Type B pancreatic cell (in vitro differentiated cells): ENCODE results near the gene CNTNAP2. TPM values are rescaled to one million over a fixed set of nuclear protein-coding genes. Genes with fewer than 3 reads are reported as not detected.
A peak's percentile ranks its signal among the peaks of the same experiment; 100 is the strongest.

Experiments
- DNase-seq: peaks from one replicate; pipeline ENCODE4 v3.0.0; 2021; ENCODE audit warnings: mixed read lengths; ENCODE audit not compliant: unreplicated experiment; ENCODE audit errors: extremely low spot score
- H3K27ac Mint-ChIP-seq: 2 replicates; pipeline ENCODE4 v1.8.0; 2021; ENCODE audit warnings: mild to moderate bottlenecking, mixed read lengths
- H3K27me3 Mint-ChIP-seq: 2 replicates; pipeline ENCODE4 v1.8.0; 2021; ENCODE audit warnings: mixed read lengths
- H3K36me3 Mint-ChIP-seq: 2 replicates; pipeline ENCODE4 v1.8.0; 2021; ENCODE audit warnings: mixed read lengths
- H3K4me1 Mint-ChIP-seq: one replicate; pipeline ENCODE4 v1.8.0; 2021; ENCODE audit warnings: mixed read lengths; ENCODE audit not compliant: unreplicated experiment
- H3K4me3 Mint-ChIP-seq: 2 replicates; pipeline ENCODE4 v1.8.0; 2021; ENCODE audit warnings: mild to moderate bottlenecking, mixed read lengths
- H3K9me3 Mint-ChIP-seq: 2 replicates; pipeline ENCODE4 v1.8.0; 2021; ENCODE audit warnings: mixed read lengths
- total RNA-seq: library from RNA; stranded (reverse); gene quantifications from 2 replicates; pipeline ENCODE4 v1.2.1, GENCODE V29; 2021; ENCODE audit warnings: low replicate concordance
- TF ChIP-seq, protein P1 (sequence below): fragments of 200-600 bp; sonication (generic); conservative IDR thresholded peaks from 2 replicates; pipeline ENCODE4 v1.5.0; 2021; ENCODE audit warnings: antibody characterized with exemption, mild to moderate bottlenecking

Gene CNTNAP2
- total RNA-seq, 1 donor from 2014 or later = 26.8 TPM

DNA sequence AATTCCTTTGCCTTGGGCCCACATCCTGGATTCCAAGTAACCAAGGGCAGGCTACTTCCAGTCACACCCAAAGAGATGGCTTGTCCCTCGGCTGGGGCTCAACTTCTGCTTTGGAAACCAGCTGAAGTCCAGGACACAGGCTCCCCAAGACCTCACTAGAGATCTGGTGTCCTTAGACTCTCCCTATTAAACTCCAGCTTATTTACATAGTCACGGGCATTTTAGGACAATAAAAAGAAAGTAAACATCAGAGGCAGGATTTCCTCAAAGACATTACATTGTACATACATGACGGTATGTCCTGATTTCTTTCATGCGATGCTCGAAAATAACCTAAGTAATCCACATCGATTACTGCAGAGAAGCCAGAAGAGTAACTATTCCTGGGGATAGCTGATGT is 2012.4 kb downstream of the CNTNAP2 start:
- Mint-ChIP-seq H3K36me3 (no peaks in the 10 kb centered on the region), H3K27ac (no peak overlapping the region), H3K9me3 (no peaks in the 10 kb centered on the region), H3K4me1 (peaks cover 5% of the 10 kb centered on the region), H3K4me3 (no peak overlapping the region), H3K27me3 (no peaks in the 10 kb centered on the region)
- DNase-seq = no peak
- TF ChIP-seq, protein P1, sequence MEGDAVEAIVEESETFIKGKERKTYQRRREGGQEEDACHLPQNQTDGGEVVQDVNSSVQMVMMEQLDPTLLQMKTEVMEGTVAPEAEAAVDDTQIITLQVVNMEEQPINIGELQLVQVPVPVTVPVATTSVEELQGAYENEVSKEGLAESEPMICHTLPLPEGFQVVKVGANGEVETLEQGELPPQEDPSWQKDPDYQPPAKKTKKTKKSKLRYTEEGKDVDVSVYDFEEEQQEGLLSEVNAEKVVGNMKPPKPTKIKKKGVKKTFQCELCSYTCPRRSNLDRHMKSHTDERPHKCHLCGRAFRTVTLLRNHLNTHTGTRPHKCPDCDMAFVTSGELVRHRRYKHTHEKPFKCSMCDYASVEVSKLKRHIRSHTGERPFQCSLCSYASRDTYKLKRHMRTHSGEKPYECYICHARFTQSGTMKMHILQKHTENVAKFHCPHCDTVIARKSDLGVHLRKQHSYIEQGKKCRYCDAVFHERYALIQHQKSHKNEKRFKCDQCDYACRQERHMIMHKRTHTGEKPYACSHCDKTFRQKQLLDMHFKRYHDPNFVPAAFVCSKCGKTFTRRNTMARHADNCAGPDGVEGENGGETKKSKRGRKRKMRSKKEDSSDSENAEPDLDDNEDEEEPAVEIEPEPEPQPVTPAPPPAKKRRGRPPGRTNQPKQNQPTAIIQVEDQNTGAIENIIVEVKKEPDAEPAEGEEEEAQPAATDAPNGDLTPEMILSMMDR = no peak

DNA sequence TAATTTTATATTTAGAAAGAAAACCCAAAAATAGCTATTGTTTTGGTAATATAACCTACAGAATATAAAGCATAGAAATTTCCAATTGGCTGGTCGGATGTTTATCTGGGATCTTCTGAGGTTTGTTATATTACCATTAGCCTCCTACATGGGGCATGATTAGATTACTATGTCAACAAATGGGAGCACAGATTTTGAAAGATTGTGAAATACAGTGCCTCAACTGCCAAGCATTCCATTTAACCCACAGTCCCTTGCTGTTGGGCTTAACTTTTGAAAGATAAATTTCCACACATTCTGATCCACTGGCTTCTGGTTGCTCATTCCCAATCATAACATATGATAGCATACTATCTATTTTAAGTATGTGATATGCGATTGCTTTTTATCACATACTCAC is 2018.5 kb downstream of the CNTNAP2 start:
- Mint-ChIP-seq H3K4me3 (no peak overlapping the region), H3K36me3 (no peaks in the 10 kb centered on the region), H3K9me3 (no peaks in the 10 kb centered on the region), H3K27ac (no peak overlapping the region), H3K27me3 (peaks cover 6% of the 10 kb centered on the region), H3K4me1 (peaks cover 8% of the 10 kb centered on the region)
- TF ChIP-seq, protein P1 = no peak
- DNase-seq = no peak

DNA sequence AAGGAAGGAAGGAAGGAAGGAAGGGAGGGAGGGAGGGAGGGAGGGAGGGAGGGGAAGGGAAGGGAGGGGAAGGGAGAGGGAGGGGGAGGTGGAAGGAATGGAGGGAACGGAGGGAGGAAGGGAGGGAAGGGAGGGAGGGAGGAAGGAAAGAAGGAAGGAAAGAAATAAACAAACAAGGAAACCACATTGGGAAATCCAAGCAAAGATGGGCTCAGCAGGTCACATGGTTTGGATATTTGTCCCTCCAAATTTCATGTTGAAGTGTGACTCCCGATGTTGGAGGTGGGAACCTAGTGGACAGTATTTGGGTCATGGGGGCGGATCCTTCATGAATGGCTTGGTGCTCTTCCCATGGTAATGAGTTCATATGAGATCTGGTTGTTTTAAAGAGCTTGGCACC is 2019.4 kb downstream of the CNTNAP2 start:
- Mint-ChIP-seq H3K9me3 (no peaks in the 10 kb centered on the region), H3K27ac (no peak overlapping the region), H3K36me3 (no peaks in the 10 kb centered on the region), H3K27me3 (peaks cover 6% of the 10 kb centered on the region), H3K4me1 (peaks cover 8% of the 10 kb centered on the region), H3K4me3 (no peak overlapping the region)
- no peak for DNase-seq
- TF ChIP-seq, protein P1 = no peak

DNA sequence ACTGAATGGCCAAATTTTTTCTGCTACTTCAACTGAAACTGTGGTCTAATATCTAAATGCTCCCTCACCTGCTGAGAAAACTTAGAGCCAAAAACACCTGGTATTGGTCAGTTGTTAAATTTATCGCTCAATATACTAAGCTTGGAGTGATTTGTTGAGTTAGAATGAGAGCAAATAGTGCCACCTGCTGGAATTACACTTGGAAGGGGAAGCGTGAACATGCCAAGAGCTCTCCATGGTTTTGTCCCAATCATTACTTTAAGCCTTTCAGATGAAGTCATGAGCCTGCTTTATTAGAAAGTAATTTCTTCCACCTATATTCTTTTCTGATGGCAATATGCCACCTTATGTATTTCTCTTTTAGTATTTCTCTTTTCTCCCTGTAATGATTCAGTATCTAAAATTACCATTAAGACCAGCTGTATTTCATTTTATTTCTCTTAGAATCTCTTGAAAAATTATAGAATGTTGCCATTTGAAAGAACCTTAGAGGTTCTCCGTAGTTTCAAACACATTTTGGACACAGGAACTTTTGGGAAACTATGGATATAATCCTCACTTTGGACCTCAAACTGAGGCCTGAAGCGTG is 2026.2 kb downstream of the CNTNAP2 start:
- Mint-ChIP-seq H3K4me3 (no peak overlapping the region), H3K36me3 (no peaks in the 10 kb centered on the region), H3K9me3 (no peaks in the 10 kb centered on the region), H3K27ac (no peak overlapping the region), H3K4me1 (peaks cover 6% of the 10 kb centered on the region), H3K27me3 (peaks cover 11% of the 10 kb centered on the region)
- TF ChIP-seq, protein P1 = peak; percentile 73
- DNase-seq = no peak

DNA sequence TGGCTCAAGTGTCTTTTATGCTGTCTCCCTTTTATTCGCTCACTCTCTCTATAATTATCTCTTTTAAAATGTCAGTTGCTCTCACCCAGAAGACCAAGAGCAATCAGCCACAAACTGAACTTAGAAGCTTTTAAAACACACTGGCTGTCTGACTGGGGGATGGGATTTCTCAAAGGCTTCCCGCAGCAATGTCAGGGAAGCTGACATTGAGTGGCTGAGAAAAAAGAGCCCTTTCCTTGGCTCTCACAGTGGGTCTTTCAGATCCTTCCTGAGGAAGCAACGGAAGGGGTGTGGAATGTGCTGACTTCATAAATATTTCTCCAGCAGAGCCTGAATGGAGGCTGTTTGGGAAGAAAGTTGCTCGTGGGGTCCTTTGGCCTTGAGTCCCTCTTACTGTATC is 2028.2 kb downstream of the CNTNAP2 start:
- H3K9me3 Mint-ChIP-seq = no peaks in the 10 kb centered on the region
- no peak overlapping the region for H3K4me3 Mint-ChIP-seq
- H3K27ac Mint-ChIP-seq = no peak overlapping the region
- peaks cover 5% of the 10 kb centered on the region for H3K27me3 Mint-ChIP-seq
- no peaks in the 10 kb centered on the region for H3K36me3 Mint-ChIP-seq
- DNase-seq = no peak
- TF ChIP-seq, protein P1 = no peak
- peaks cover 6% of the 10 kb centered on the region for H3K4me1 Mint-ChIP-seq

DNA sequence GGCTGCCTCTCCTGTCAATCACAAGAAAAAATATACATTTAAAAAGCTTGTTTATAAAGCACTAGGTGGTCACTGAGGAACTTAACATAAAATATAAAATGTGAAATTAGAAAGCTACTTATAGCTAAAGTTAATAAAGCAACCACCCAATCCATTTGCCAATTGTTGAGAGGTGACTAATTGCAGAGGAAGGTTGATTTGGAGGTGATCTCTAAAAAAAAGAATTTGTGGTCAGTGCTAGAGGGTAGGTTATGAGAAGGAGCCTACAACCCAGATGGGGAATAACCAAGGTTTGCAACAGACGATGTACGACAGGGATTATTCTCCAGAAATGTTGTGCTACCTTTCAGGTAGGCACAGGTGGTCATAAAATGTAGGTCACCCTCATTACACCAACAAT is 2029.7 kb downstream of the CNTNAP2 start:
- H3K27ac Mint-ChIP-seq = no peak overlapping the region

More for the DNA sequence above, 2029.7 kb downstream of the CNTNAP2 start:
- DNase-seq = no peak
- no peaks in the 10 kb centered on the region for H3K9me3 Mint-ChIP-seq
- H3K4me3 Mint-ChIP-seq = no peak overlapping the region
- peaks cover 4% of the 10 kb centered on the region for H3K27me3 Mint-ChIP-seq
- no peaks in the 10 kb centered on the region for H3K36me3 Mint-ChIP-seq
- H3K4me1 Mint-ChIP-seq = peaks cover 6% of the 10 kb centered on the region
- TF ChIP-seq, protein P1 = no peak
